Activated T-cell treated with anti-CD3 and anti-CD28 coated beads, Interleukin-2, amount 50 U/mL, for 24 hours (primary cell): Measurements from ENCODE around the gene SKOR2.
"Not testable (repeated sequence)": the region's sequence is repeated elsewhere in the genome, so short reads cannot be mapped to it uniquely, and the experiment has no call there.

Source experiments
- DNase-seq: peaks from one replicate; pipeline ENCODE4 v3.0.0-alpha.2; 2020
- H3K27ac Mint-ChIP-seq: 2 replicates; pipeline ENCODE4 v1.8.0; 2020; ENCODE audit warnings: mild to moderate bottlenecking, mixed read lengths
- H3K27me3 Mint-ChIP-seq: 2 replicates; pipeline ENCODE4 v1.8.0; 2020; ENCODE audit warnings: mixed read lengths
- H3K36me3 Mint-ChIP-seq: 2 replicates; pipeline ENCODE4 v1.8.0; 2020; ENCODE audit warnings: low read depth, mixed read lengths
- H3K4me1 Mint-ChIP-seq: 2 replicates; pipeline ENCODE4 v1.8.0; 2020; ENCODE audit warnings: low read depth, mixed read lengths
- H3K4me3 Mint-ChIP-seq: 2 replicates; pipeline ENCODE4 v1.8.0; 2020; ENCODE audit warnings: mild to moderate bottlenecking, moderate library complexity, mixed read lengths
- H3K9me3 Mint-ChIP-seq: 2 replicates; pipeline ENCODE4 v1.8.0; 2020; ENCODE audit warnings: mixed read lengths

Gene SKOR2

DNA sequence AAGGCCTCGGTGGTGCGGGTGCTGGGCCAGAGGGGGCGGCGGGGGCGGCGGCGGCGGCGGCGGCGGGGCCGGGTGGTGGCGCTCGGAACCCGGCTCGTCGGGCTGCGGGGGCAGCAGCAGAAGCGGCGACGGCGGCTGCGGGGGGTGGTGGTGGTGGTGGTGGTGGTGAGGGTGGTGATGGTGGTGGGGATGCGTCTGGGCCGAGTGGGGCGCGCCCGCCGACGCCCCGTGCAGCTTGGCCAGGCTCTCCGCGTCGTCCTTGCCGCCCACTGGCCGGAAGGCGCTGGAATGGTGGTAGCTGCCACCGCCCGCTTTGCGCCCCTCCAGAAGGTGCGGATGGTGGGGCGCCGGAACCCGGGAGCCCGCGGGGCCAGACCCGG is 4.4 kb downstream of the SKOR2 start:
- no peak for DNase-seq
- H3K36me3 Mint-ChIP-seq: no peaks in the 10 kb centered on the region
- H3K4me1 Mint-ChIP-seq: peaks cover 23% of the 10 kb centered on the region
- H3K4me3 Mint-ChIP-seq: no peak overlapping the region
- H3K27ac Mint-ChIP-seq: no peak overlapping the region
- peaks cover 71% of the 10 kb centered on the region for H3K27me3 Mint-ChIP-seq
- H3K9me3 Mint-ChIP-seq: peaks cover 3% of the 10 kb centered on the region

DNA sequence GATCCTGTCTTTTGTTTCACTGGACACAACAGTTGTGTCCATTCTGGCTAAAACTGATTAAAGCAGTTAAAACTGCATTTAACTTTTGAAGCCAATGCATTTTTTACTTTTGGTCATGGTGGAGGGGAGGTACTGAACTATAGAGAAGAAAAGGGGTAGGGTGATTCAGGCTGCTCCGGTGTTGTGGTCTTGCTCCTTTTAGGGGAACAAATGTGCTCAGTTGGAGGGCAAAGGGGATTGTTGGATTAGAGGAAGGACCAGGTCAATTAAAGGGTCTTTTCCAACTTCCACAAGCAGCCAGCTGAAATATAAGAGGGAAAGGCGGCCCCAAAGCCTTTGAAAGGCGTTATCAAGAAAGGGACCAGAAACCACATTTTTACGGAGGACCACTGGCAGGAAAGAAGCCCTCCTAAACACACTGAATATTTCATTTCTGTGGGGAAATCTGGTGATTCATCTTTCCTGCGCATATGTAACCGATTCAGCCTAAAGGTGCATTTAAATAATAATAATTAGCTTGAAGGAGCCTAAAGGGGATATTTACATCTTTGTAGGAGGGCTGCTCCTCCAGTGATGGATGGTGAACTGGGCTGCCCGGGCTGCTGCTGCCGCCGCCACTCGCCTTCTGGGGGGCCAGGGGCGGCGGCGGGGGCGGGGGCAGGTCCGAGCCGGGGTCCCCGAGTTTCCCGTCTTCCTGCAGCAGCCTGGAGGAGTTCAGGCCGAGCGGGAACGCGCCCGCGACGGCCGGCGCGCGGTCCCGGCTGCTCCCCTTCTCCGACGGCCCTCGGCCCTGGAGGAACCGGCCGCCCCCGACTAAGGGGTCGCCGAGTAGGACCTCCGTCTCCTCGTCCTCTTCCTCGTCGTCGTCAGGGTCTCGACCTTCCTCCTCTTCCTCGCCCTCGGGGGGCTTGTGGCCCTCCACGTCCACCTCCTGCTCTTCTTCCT is 5.2 kb downstream of the SKOR2 start:
- peak overlapping the region; percentile 7 for H3K27ac Mint-ChIP-seq
- H3K27me3 Mint-ChIP-seq: peaks cover 71% of the 10 kb centered on the region
- H3K9me3 Mint-ChIP-seq: peaks cover 3% of the 10 kb centered on the region
- no peak for DNase-seq
- no peaks in the 10 kb centered on the region for H3K36me3 Mint-ChIP-seq
- H3K4me1 Mint-ChIP-seq: peaks cover 18% of the 10 kb centered on the region
- H3K4me3 Mint-ChIP-seq: no peak overlapping the region

DNA sequence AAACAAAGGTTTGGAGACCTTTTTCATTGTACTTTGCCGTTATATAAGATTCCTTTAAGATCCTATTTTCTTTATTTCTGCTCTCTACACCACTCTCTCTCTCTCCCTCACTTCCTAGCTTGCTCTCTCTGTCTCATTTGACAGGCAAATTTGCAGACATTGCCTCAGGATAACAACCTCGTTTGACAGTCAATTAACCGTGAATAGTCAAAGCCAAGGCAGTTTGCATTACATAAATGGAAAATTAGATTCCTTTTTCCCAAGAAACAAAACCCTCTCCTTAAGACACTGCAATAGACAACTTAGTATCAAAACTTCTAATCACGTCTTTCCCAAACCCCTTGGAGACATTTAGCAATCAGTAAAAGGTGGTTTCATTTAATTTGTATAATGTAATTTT is 7.4 kb downstream of the SKOR2 start:
- H3K36me3 Mint-ChIP-seq: no peaks in the 10 kb centered on the region
- peaks cover 13% of the 10 kb centered on the region for H3K4me1 Mint-ChIP-seq
- peaks cover 3% of the 10 kb centered on the region for H3K9me3 Mint-ChIP-seq
- H3K27me3 Mint-ChIP-seq: peaks cover 63% of the 10 kb centered on the region
- DNase-seq: no peak
- H3K4me3 Mint-ChIP-seq: no peak overlapping the region
- H3K27ac Mint-ChIP-seq: no peak overlapping the region

DNA sequence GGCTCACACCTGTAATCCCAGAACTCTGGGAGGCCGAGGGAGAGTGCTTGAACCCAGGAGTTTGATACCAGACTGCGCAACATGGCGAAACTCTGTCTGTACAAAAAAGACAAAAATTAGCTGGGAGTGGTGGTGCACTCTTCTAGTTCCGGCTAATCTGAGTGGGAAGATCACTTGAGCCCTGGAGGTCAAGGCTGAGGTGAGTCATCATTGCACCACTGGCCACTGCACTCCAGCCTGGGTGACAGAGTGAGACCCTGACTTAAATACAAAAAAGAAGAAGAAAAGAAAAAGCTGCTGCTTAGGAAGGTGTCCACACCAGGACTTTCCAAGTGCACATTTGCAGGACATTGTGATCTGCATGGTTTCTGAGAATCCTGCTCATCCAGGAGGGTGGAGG is 16.4 kb downstream of the SKOR2 start:
- Mint-ChIP-seq H3K27ac (no peak overlapping the region), H3K27me3 (peaks cover 58% of the 10 kb centered on the region), H3K4me1 (no peaks in the 10 kb centered on the region), H3K9me3 (no peaks in the 10 kb centered on the region), H3K4me3 (no peak overlapping the region), H3K36me3 (no peaks in the 10 kb centered on the region)
- no peak for DNase-seq

DNA sequence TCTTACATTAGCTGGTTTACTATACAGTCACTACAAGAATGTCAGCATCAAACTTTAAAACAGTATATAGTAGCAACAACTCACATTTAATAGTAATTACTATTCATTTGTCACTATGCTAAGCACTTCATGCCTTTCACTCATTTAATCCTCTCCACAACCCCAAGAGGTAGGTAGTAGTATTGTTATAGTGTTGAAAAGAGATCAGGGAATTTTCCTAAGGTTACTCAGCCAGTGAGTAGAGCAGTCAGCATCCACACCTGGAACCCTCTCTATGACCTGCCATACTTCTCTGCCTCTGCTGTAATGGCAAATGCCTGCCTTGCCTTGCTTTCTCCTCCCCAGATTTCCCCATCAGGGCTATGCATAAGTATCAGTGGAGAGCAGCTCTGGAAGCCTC is 24.8 kb downstream of the SKOR2 start:
- H3K4me1 Mint-ChIP-seq: no peaks in the 10 kb centered on the region
- no peak overlapping the region for H3K4me3 Mint-ChIP-seq
- H3K27ac Mint-ChIP-seq: no peak overlapping the region
- DNase-seq: no peak
- no peaks in the 10 kb centered on the region for H3K36me3 Mint-ChIP-seq
- peaks cover 57% of the 10 kb centered on the region for H3K27me3 Mint-ChIP-seq
- no peaks in the 10 kb centered on the region for H3K9me3 Mint-ChIP-seq

DNA sequence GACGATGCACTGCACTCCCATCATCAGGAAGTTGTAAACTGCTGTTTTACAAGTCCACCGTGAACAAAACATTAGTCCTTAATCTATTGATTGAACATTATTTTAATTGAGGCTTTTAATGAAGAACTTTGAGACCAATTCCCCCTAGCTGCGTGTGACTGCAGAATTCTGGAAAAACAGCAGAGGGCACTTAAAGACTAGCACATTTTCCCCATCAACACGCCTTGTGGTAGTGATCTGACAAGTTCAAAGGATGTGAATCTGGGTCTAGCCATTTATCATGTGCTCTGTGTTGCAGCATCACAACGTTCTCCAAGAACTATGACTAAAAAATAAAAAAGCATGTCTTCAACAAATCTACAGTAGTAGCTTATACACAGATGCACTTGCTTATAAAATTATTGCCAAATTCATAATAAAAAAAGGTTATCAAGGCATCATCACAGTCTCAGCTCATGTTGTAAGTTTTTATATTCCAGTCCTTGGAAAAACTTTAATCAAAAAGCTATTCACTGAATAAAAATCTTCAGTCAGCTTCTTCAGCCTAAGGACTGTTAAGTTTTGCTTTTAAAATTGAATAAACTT is 35.8 kb downstream of the SKOR2 start:
- Mint-ChIP-seq H3K4me1 (no peaks in the 10 kb centered on the region), H3K9me3 (no peaks in the 10 kb centered on the region), H3K27ac (no peak overlapping the region), H3K36me3 (no peaks in the 10 kb centered on the region), H3K4me3 (no peak overlapping the region), H3K27me3 (peaks cover 56% of the 10 kb centered on the region)
- no peak for DNase-seq

DNA sequence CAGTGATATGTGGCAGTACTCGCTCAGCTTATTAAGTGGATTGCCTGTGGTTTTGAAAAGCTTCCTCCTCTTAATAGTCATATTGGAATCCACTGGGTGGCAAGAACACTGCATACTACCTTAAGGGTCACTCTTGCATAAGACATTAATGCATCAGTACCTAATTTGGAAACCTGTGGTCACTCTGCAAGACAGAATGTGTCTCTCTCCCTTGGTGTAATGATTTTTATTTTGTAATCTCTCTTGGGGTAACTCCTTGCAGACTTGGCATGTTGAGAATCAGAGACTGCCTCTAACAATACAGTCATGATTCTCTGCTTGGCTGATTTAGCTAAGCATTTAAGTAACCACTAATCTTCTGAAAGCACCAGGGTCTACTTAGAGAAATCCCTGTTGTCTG is 42.3 kb downstream of the SKOR2 start:
- Mint-ChIP-seq H3K4me1 (no peaks in the 10 kb centered on the region), H3K27ac (no peak overlapping the region), H3K9me3 (no peaks in the 10 kb centered on the region), H3K27me3 (peaks cover 53% of the 10 kb centered on the region), H3K36me3 (no peaks in the 10 kb centered on the region), H3K4me3 (no peak overlapping the region)
- DNase-seq: no peak

DNA sequence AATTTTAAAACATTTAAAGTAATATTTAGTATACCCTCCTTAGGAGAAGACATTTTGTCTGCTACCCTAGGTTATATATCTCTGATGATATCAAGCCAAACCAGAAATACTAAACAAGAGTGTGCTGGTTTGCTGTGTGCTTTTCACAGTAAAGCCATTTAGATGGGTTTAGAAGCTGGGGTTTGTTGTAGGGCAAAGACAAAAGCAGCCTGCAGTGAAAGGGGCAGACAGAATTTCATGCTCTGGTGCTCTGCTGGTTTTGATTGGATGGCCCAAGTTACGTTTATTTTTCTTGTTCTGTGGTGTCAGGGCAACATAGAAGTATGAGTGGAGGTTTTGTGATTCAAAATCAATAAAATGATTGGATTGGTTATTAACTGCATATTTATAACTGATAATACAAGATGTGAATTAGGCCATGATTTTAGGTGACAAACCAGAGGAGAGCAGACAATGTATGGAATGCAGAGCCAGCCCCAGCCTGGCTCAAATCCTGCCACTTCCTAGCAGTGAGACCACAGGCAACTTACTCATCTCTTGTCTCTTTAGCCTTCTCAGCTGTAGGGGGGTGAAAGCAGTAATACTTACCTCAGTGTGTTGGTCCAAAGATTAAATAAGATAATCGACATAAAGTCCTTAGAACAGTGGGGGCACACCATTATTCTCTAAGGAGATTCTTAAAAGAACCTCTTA is 44.4 kb downstream of the SKOR2 start:
- Mint-ChIP-seq H3K4me1 (no peaks in the 10 kb centered on the region), H3K9me3 (no peaks in the 10 kb centered on the region), H3K36me3 (no peaks in the 10 kb centered on the region), H3K27ac (no peak overlapping the region), H3K4me3 (no peak overlapping the region), H3K27me3 (peaks cover 39% of the 10 kb centered on the region)
- DNase-seq: no peak

DNA sequence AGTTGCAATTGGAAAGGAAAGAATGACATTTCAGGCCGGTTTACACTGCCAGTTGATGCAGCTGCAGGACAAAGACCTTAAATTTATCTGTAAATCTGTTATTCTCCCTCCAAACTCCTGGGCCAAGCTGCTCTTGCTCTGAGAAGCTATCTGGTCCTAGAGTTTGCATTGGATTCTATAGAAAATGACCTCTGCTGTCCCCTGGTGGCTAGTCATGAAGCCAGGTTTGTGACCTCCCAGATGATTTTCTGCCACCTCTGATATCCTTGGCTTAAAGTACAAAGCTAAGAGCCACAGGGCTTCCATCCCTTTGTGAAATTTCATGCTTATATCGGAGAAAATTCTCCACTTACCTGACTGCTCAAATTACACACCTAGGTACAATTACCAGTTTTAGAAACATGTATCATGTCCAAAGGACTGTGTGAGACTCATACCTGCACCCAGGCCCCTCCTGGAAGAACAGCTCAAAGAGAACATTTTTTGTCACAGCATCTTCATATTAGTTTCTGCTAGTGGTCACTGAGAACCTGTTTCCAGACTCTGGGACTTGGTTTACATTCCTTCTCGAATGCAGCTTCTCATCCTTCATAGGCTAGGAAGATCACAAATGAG is 46.4 kb downstream of the SKOR2 start:
- Mint-ChIP-seq H3K27me3 (peaks cover 25% of the 10 kb centered on the region), H3K36me3 (no peaks in the 10 kb centered on the region), H3K4me3 (no peak overlapping the region), H3K4me1 (no peaks in the 10 kb centered on the region), H3K9me3 (no peaks in the 10 kb centered on the region), H3K27ac (no peak overlapping the region)
- DNase-seq: no peak

DNA sequence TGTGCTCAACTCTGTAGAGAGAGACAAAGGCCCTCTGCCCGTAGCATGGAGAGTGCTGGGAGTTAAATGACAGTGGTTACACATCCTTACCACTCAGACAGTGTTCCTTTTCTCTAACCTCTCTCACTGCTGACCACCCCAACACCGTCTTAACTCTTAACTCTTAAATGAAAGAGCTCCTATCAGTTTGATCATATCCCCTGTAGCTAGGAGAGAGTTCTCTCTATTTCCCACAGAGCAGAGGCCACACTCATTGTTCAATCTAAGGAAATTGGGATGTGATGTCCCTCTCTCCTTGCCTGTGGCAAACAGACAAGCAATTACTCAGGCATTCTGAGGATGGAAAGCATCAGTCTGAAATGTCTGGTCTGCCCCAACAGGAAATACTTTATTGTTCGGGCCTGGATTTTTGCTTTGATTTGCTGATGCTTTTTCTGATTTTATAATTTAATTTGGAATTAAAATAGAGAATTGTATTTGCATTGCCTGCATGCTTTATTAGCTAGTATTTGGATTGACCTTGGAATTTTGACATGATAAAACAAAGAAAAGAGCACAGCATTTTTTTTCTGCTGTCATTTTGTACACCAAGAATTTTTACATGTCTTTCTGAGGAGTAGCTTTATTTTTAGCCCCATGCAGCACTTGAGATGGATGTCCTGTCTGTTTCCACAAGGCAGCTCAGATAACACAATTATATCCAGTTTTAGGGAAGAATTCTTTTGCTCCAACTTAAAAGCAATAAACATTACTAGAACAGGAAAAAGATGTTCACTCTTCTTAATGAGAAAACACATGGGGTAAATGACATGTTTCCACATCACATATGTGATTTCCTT is 47.6 kb downstream of the SKOR2 start:
- DNase-seq: no peak
- H3K27me3 Mint-ChIP-seq: peaks cover 14% of the 10 kb centered on the region
- no peaks in the 10 kb centered on the region for H3K36me3 Mint-ChIP-seq
- no peak overlapping the region for H3K27ac Mint-ChIP-seq
- H3K9me3 Mint-ChIP-seq: no peaks in the 10 kb centered on the region
- no peaks in the 10 kb centered on the region for H3K4me1 Mint-ChIP-seq
- H3K4me3 Mint-ChIP-seq: no peak overlapping the region

DNA sequence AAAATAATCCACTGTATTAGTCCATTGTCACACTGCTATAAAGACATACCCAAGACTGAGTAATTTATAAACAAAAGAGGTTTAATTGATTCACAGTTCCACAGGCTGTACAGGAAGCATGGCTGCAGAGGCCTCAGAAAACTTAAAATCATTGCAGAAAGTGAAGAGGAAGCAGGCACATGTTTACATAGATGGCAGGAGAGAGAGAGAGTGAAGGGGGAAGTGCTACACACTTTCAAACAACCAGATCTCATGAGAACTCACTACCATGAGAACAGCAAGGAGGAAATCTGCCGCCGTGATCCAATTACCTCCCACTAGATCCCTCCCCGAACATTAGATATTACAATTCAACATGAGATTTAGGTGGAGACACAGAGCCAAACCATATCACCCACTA is 55.5 kb downstream of the SKOR2 start:
- not testable (repeated sequence) for H3K9me3 Mint-ChIP-seq, H3K4me1 Mint-ChIP-seq, DNase-seq, H3K27ac Mint-ChIP-seq, H3K36me3 Mint-ChIP-seq, H3K4me3 Mint-ChIP-seq
- peaks cover 44% of the 10 kb centered on the region for H3K27me3 Mint-ChIP-seq

DNA sequence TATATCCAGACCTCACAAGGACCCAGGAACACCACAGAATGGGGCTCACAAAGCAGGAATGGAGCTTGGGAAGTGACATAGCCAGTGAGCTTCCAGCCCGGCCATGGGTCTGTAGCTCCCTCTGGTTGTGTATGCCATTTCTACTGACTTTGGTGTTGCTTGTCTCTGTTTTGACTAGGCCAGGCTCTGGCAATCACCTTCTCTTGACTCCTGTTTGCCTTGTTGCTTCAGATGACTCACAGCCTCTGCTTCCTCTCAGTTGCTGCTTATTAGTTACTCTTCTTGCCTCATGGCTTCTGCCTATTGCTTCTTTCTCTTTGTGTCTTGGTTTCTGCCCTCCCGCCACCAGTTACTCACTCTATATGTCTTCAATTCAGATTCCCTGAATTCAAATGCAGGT is 59.5 kb downstream of the SKOR2 start:
- Mint-ChIP-seq H3K9me3 (no peaks in the 10 kb centered on the region), H3K4me1 (no peaks in the 10 kb centered on the region), H3K27me3 (peaks cover 48% of the 10 kb centered on the region), H3K4me3 (no peak overlapping the region), H3K27ac (no peak overlapping the region), H3K36me3 (no peaks in the 10 kb centered on the region)
- DNase-seq: no peak

DNA sequence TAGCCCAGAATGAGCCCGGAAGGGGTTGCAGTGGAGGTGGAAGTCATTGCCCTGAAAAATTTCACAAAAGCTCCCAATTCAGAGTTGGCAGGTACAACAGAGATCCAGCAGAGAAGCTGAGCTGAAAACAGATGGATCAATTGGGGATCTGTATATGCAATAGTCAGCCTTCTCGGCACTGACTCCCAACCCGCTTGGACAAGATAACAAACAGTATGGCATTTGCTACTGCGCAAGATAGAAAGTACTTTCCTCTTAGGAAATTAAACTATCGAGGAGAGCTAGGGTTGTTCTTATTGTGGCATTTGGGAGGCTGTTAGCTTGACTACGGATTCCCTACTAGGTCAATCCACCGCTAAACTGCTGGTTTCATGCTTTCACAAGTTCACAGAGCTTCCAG is 63.7 kb downstream of the SKOR2 start:
- Mint-ChIP-seq H3K4me3 (no peak overlapping the region), H3K27me3 (peaks cover 27% of the 10 kb centered on the region)

DNA sequence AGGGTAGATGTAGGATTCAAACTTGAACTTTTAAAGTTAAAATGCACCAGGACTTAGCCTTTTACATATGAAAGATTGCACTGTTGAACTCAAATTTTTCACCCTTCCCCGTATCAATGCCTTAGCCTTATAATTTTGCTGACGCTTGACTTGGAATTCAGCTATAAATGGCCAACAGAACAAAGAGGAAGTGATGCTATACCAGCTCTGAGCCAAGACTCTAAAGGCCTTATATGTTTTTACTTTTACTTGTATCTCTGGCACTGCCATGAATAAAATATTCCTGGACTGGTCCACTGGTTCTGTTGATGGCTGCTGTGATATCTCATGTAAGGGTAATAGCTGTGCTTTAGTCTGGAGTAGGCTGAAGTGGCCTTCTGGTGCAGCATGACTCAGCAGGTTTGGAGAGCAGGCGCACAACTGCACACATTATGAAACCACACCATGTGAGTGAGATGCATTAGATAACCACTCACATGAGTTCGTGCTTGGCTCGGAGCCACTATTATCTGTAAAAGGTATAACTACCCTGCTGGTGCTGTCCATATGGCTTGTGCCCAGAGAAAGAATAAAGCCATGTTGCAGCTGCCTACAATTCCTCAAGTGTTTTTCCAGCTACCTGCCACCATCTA is 66.9 kb downstream of the SKOR2 start:
- Mint-ChIP-seq H3K27ac (no peak overlapping the region), H3K9me3 (peaks cover 18% of the 10 kb centered on the region), H3K36me3 (no peaks in the 10 kb centered on the region), H3K4me3 (no peak overlapping the region), H3K27me3 (peaks cover 19% of the 10 kb centered on the region), H3K4me1 (no peaks in the 10 kb centered on the region)
- no peak for DNase-seq

More for the DNA sequence above, 63.7 kb downstream of the SKOR2 start:
- H3K9me3 Mint-ChIP-seq: peaks cover 18% of the 10 kb centered on the region
- no peaks in the 10 kb centered on the region for H3K4me1 Mint-ChIP-seq
- no peak overlapping the region for H3K27ac Mint-ChIP-seq
- no peaks in the 10 kb centered on the region for H3K36me3 Mint-ChIP-seq
- no peak for DNase-seq
